Measurements from ENCODE around the gene JAG2. TPM values are rescaled to one million over a fixed set of nuclear protein-coding genes. Genes with fewer than 3 reads are reported as not detected.

Gene JAG2
- total and polyA plus RNA-seq, 2 donors from 2014 or later: 6.3 to 26.1 TPM

GRCh38 chr14:105176513-105176912 lies 7.9 kb upstream of the JAG2 start:
- intact Hi-C loops (cut with DNase I): no loop called here
- no peak for FAIRE-seq
- no peak for DNase-seq

GRCh38 chr14:105173901-105174894 lies 5.6 kb upstream of the JAG2 start:
- no peak for FAIRE-seq
- no peak for DNase-seq
- intact Hi-C loops (cut with DNase I): no loop called here
- Histone ChIP-seq H3K27me3 (ENCODE audit: control insufficient read depth, insufficient read depth, low read length) (no peaks in the 10 kb centered on the region), H3K9ac (ENCODE audit: low read length in 3 of 3) (no peak overlapping the region), H3K4me3 (ENCODE audit: low read length in 3 of 3) (no peak overlapping the region), H3K27ac (ENCODE audit: low read depth in 2 of 2, low read length in 2 of 2) (no peak overlapping the region), H3K36me3 (ENCODE audit: control insufficient read depth in 2 of 3, insufficient read depth in 3 of 3, low read length in 3 of 3) (no peaks in the 10 kb centered on the region), H3K4me1 (ENCODE audit: control insufficient read depth in 2 of 3, insufficient read depth in 2 of 3, low read depth in 1 of 3, low read length in 3 of 3) (peaks cover 0 to 10% (median 0%) of the 10 kb centered on the region in 3 donors), H3K9me3 (ENCODE audit: control insufficient read depth in 2 of 3, insufficient read depth in 1 of 3, low read length in 3 of 3) (no peaks in the 10 kb centered on the region)
- no peak for TF ChIP-seq CTCF (IDR thresholded peaks at IDR 0.05; ENCODE audit: borderline replicate concordance, extremely low read depth, insufficient read depth)

More at GRCh38 chr14:105176513-105176912, 7.9 kb upstream of the JAG2 start:
- Histone ChIP-seq H3K9me3 (ENCODE audit: control insufficient read depth in 2 of 3, insufficient read depth in 1 of 3, low read length in 3 of 3) (no peaks in the 10 kb centered on the region), H3K4me3 (ENCODE audit: low read length in 3 of 3) (no peak overlapping the region), H3K27me3 (ENCODE audit: control insufficient read depth, insufficient read depth, low read length) (no peaks in the 10 kb centered on the region), H3K4me1 (ENCODE audit: control insufficient read depth in 2 of 3, insufficient read depth in 2 of 3, low read depth in 1 of 3, low read length in 3 of 3) (peaks cover 0 to 10% (median 0%) of the 10 kb centered on the region in 3 donors), H3K36me3 (ENCODE audit: control insufficient read depth in 2 of 3, insufficient read depth in 3 of 3, low read length in 3 of 3) (no peaks in the 10 kb centered on the region), H3K9ac (ENCODE audit: low read length in 3 of 3) (no peak overlapping the region), H3K27ac (ENCODE audit: low read depth in 2 of 2, low read length in 2 of 2) (no peak overlapping the region)
- TF ChIP-seq CTCF (IDR thresholded peaks at IDR 0.05; ENCODE audit: borderline replicate concordance, extremely low read depth, insufficient read depth): no peak

- DNase-seq: no peak
- H3K9ac ChIP-seq (ENCODE audit: low read length in 3 of 3): no peak overlapping the region
- H3K4me3 ChIP-seq (ENCODE audit: low read length in 3 of 3): no peak overlapping the region
- H3K9me3 ChIP-seq (ENCODE audit: control insufficient read depth in 2 of 3, insufficient read depth in 1 of 3, low read length in 3 of 3): no peaks in the 10 kb centered on the region
- H3K36me3 ChIP-seq (ENCODE audit: control insufficient read depth in 2 of 3, insufficient read depth in 3 of 3, low read length in 3 of 3): no peaks in the 10 kb centered on the region
- peaks cover 0 to 10% (median 0%) of the 10 kb centered on the region in 3 donors for H3K4me1 ChIP-seq (ENCODE audit: control insufficient read depth in 2 of 3, insufficient read depth in 2 of 3, low read depth in 1 of 3, low read length in 3 of 3)
- no peak overlapping the region for H3K27ac ChIP-seq (ENCODE audit: low read depth in 2 of 2, low read length in 2 of 2)
- no peak for FAIRE-seq
- intact Hi-C loops (cut with DNase I): no loop called here
- no peak for TF ChIP-seq CTCF (IDR thresholded peaks at IDR 0.05; ENCODE audit: borderline replicate concordance, extremely low read depth, insufficient read depth)
- H3K27me3 ChIP-seq (ENCODE audit: control insufficient read depth, insufficient read depth, low read length): no peaks in the 10 kb centered on the region
Measured at GRCh38 chr14:105173145-105173544, 4.6 kb upstream of the JAG2 start.

All from kidney (tissue), 14 donors.